GM18502 (cell line): ENCODE measurements around the gene RIC8B.
"Not testable (repeated sequence)": the region's sequence is repeated elsewhere in the genome, so short reads cannot be mapped to it uniquely, and the experiment has no call there.

Source experiments
- ATAC-seq: cut with Tn5 transposase; IDR thresholded peaks from one replicate; pipeline ENCODE4 v1.9.1; 2021; ENCODE audit warnings: mild to moderate bottlenecking; ENCODE audit not compliant: unreplicated experiment, poor library complexity

The RIC8B gene

GRCh38 chr12:106774005-106774807, at the start of gene RIC8B:
RIC8B (plus strand) TSS chr12:106774682; CDS start chr12:106774746, 64 bp downstream.
- ATAC-seq, result peak; percentile 88

GRCh38 chr12:106724934-106725333, 49.5 kb upstream of the RIC8B start:
- ATAC-seq, result no peak

- not testable (repeated sequence) for ATAC-seq
Measured at GRCh38 chr12:106726603-106727202, 47.8 kb upstream of the RIC8B start.

GRCh38 chr12:106729611-106730010, 44.9 kb upstream of the RIC8B start:
- ATAC-seq, result no peak

- no peak for ATAC-seq
Measured at GRCh38 chr12:106732890-106733289, 41.6 kb upstream of the RIC8B start.

- ATAC-seq, result no peak
Measured at GRCh38 chr12:106733660-106734059, 40.8 kb upstream of the RIC8B start.

- no peak for ATAC-seq
Measured at GRCh38 chr12:106736051-106736957, 38.2 kb upstream of the RIC8B start.

- ATAC-seq, result no peak
Measured at GRCh38 chr12:106739318-106739717, 35.2 kb upstream of the RIC8B start.

- no peak for ATAC-seq
Measured at GRCh38 chr12:106739815-106740530, 34.5 kb upstream of the RIC8B start.

- ATAC-seq, result no peak
Measured at GRCh38 chr12:106740818-106741217, 33.7 kb upstream of the RIC8B start.

- no peak for ATAC-seq
Measured at GRCh38 chr12:106741247-106741646, 33.2 kb upstream of the RIC8B start.

GRCh38 chr12:106743270-106743988, 31.1 kb upstream of the RIC8B start:
- ATAC-seq, result no peak

GRCh38 chr12:106744600-106744999, 29.9 kb upstream of the RIC8B start:
- ATAC-seq, result no peak

GRCh38 chr12:106745181-106745745, 29.2 kb upstream of the RIC8B start:
- ATAC-seq, result no peak

- ATAC-seq, result no peak
Measured at GRCh38 chr12:106747973-106748436, 26.5 kb upstream of the RIC8B start.

GRCh38 chr12:106750524-106750923, 24.0 kb upstream of the RIC8B start:
- ATAC-seq, result no peak

GRCh38 chr12:106753526-106753925, 21.0 kb upstream of the RIC8B start:
- ATAC-seq, result peak; percentile 99

GRCh38 chr12:106754331-106754730, 20.2 kb upstream of the RIC8B start:
- ATAC-seq, result no peak
